ENCODE data around the gene SSC4D.

DNA sequence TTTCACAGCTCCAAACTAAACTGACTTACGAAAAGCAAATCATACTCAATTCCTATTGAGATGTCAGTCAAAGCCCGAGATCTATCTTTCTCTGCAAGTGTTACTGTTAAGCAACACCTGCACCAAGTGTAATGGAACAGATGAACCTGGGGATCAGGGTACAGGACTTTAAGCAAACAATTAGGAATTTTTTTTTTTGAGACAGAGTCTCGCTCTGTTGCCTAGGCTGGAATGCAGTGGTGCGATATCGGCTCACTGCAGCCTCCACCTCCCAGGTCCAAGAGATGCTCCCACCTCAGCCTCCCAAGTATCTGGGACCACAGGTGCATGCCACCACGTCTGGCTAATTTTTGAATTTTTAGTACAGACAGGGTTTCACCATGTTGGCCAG, 65.6 kb downstream of the SSC4D start:
- no peak for TF ChIP-seq POLR2AphosphoS5 (IDR thresholded peaks at IDR 0.05; ENCODE audit: low read depth, low read length)
- TF ChIP-seq TAF1 (IDR thresholded peaks at IDR 0.05; ENCODE audit: borderline replicate concordance, insufficient read depth, low read length): no peak
- TF ChIP-seq FOXP2 (optimal IDR thresholded peaks at IDR 0.05; ENCODE audit: borderline replicate concordance, extremely low read depth, extremely low read length, insufficient read depth): no peak
